ENCODE results near the gene VPS4A.

DNA sequence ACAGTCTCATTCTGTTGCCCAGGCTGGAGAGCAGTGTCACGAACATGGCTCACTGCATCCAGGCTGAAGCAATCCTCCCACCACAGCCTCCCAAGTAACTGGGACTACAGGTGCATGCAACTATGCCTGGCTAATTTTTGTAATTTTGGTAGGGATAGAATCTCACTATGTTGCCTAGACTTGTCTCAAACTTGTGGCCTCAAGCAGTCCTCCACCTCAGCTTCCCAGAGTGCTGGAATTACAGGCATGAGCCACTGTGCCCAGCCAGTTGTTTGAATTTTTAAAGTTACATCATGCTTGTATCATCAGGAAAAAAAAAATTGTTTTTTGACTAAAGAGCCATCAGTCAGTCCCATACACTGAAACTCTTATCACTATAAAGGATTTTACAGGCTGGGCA lies 17.1 kb upstream of the VPS4A start:
- TF ChIP-seq POLR2A (IDR thresholded peaks at IDR 0.05): no peak
- TF ChIP-seq, protein P1, sequence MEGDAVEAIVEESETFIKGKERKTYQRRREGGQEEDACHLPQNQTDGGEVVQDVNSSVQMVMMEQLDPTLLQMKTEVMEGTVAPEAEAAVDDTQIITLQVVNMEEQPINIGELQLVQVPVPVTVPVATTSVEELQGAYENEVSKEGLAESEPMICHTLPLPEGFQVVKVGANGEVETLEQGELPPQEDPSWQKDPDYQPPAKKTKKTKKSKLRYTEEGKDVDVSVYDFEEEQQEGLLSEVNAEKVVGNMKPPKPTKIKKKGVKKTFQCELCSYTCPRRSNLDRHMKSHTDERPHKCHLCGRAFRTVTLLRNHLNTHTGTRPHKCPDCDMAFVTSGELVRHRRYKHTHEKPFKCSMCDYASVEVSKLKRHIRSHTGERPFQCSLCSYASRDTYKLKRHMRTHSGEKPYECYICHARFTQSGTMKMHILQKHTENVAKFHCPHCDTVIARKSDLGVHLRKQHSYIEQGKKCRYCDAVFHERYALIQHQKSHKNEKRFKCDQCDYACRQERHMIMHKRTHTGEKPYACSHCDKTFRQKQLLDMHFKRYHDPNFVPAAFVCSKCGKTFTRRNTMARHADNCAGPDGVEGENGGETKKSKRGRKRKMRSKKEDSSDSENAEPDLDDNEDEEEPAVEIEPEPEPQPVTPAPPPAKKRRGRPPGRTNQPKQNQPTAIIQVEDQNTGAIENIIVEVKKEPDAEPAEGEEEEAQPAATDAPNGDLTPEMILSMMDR (IDR thresholded peaks at IDR 0.05): no peak

All from upper lobe of left lung (tissue), 4 donors.